Peyer's patch (tissue), 4 donors: ENCODE data around the gene GARIN5A.

Source experiments
- POLR2A ChIP-seq, 2 donors: fragments of 450-650 bp; IDR thresholded peaks; one replicate each; pipeline ENCODE4 v1.5.1; 2017; ENCODE audit warnings: antibody characterized with exemption in 2 of 2, mild to moderate bottlenecking in 2 of 2, moderate library complexity in 2 of 2
- TF ChIP-seq, protein P1 (sequence below), 6 experiments: fragments of 450-650 bp in 4 of 6; fragments of 200-600 bp in 2 of 6; sonication (generic) in 1 of 6; IDR thresholded peaks; one replicate each; pipeline ENCODE4 v1.5.1; 2017 to 2019; ENCODE audit warnings: antibody characterized with exemption in 6 of 6, mild to moderate bottlenecking in 3 of 6, moderate library complexity in 1 of 6

DNA sequence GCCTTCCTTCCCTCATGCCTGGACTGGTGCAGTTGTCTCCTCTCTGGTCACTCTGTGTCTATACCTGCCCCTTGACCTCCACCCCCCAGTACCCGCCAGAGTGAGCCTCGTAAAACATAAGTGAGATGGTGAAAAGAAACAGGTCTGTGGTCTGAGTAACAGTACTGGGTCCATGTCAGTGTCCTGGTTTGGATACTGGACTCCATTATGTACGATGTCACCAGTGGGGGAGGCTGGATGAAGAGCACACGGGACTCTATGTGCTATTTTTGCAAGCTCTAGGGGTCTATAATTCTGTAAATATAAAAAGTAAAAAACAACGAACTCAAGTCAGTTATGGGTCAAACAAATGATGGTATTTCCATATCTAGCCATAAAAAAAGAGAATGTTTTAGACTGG lies 29.6 kb downstream of the GARIN5A start:
- TF ChIP-seq, protein P1, sequence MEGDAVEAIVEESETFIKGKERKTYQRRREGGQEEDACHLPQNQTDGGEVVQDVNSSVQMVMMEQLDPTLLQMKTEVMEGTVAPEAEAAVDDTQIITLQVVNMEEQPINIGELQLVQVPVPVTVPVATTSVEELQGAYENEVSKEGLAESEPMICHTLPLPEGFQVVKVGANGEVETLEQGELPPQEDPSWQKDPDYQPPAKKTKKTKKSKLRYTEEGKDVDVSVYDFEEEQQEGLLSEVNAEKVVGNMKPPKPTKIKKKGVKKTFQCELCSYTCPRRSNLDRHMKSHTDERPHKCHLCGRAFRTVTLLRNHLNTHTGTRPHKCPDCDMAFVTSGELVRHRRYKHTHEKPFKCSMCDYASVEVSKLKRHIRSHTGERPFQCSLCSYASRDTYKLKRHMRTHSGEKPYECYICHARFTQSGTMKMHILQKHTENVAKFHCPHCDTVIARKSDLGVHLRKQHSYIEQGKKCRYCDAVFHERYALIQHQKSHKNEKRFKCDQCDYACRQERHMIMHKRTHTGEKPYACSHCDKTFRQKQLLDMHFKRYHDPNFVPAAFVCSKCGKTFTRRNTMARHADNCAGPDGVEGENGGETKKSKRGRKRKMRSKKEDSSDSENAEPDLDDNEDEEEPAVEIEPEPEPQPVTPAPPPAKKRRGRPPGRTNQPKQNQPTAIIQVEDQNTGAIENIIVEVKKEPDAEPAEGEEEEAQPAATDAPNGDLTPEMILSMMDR (IDR thresholded peaks at IDR 0.05) = no peak
- TF ChIP-seq POLR2A (IDR thresholded peaks at IDR 0.05) = no peak
